ENCODE data around the gene RALA.

The RALA gene

GRCh38 chr7:39621261-39621660, 2.1 kb upstream of the RALA start:
- TF ChIP-seq POLR2A (IDR thresholded peaks at IDR 0.05; ENCODE audit: low read length), result no peak
- no peak for TF ChIP-seq GATA1 (IDR thresholded peaks at IDR 0.05; ENCODE audit: low read depth, low read length)
- peak in 1 of 2 experiments; percentile 2 for DNase-seq

GRCh38 chr7:39621784-39622411, 1.5 kb upstream of the RALA start:
- TF ChIP-seq POLR2A (IDR thresholded peaks at IDR 0.05; ENCODE audit: low read length) (peak; percentile 25), GATA1 (IDR thresholded peaks at IDR 0.05; ENCODE audit: low read depth, low read length) (no peak)
- DNase-seq, result peak; percentile 17 to 39

GRCh38 chr7:39622609-39623008, 763 bp upstream of the RALA start:
- TF ChIP-seq POLR2A (IDR thresholded peaks at IDR 0.05; ENCODE audit: low read length) (no peak), GATA1 (IDR thresholded peaks at IDR 0.05; ENCODE audit: low read depth, low read length) (no peak)
- no peak for DNase-seq

GRCh38 chr7:39623732-39624441, 515 bp downstream of the RALA start:
- DNase-seq, result peak; percentile 54 to 61
- no peak for TF ChIP-seq GATA1 (IDR thresholded peaks at IDR 0.05; ENCODE audit: low read depth, low read length)
- peak; percentile 4 for TF ChIP-seq POLR2A (IDR thresholded peaks at IDR 0.05; ENCODE audit: low read length)

- peak; percentile 32 for DNase-seq
- no peak for TF ChIP-seq POLR2A (IDR thresholded peaks at IDR 0.05; ENCODE audit: low read length)
These were observed 1.1 kb downstream of the RALA start for GRCh38 chr7:39624442-39624807.

- peak; percentile 30 to 31 for DNase-seq
- TF ChIP-seq GATA1 (IDR thresholded peaks at IDR 0.05; ENCODE audit: low read depth, low read length), result no peak
These were observed 1.7 kb downstream of the RALA start for GRCh38 chr7:39624935-39625694.

- DNase-seq, result no peak
- TF ChIP-seq GATA1 (IDR thresholded peaks at IDR 0.05; ENCODE audit: low read depth, low read length) (no peak), POLR2A (IDR thresholded peaks at IDR 0.05; ENCODE audit: low read length) (no peak)
These were observed 8.4 kb downstream of the RALA start for GRCh38 chr7:39631736-39632308.

- TF ChIP-seq GATA1 (IDR thresholded peaks at IDR 0.05; ENCODE audit: low read depth, low read length) (no peak), POLR2A (IDR thresholded peaks at IDR 0.05; ENCODE audit: low read length) (no peak)
- DNase-seq, result no peak
These were observed 10.4 kb downstream of the RALA start for GRCh38 chr7:39633563-39634477.

- TF ChIP-seq GATA1 (IDR thresholded peaks at IDR 0.05; ENCODE audit: low read depth, low read length), result no peak
- DNase-seq, result no peak
These were observed 11.1 kb downstream of the RALA start for GRCh38 chr7:39634478-39634805.

- no peak for DNase-seq
- TF ChIP-seq GATA1 (IDR thresholded peaks at IDR 0.05; ENCODE audit: low read depth, low read length) (no peak), POLR2A (IDR thresholded peaks at IDR 0.05; ENCODE audit: low read length) (no peak)
These were observed 14.0 kb downstream of the RALA start for GRCh38 chr7:39637400-39637799.

- DNase-seq, result no peak
- no peak for TF ChIP-seq GATA1 (IDR thresholded peaks at IDR 0.05; ENCODE audit: low read depth, low read length)
- TF ChIP-seq POLR2A (IDR thresholded peaks at IDR 0.05; ENCODE audit: low read length), result no peak
These were observed 14.7 kb downstream of the RALA start for GRCh38 chr7:39637963-39638485.

- no peak for TF ChIP-seq POLR2A (IDR thresholded peaks at IDR 0.05; ENCODE audit: low read length)
- no peak for TF ChIP-seq GATA1 (IDR thresholded peaks at IDR 0.05; ENCODE audit: low read depth, low read length)
- DNase-seq, result no peak
These were observed 19.5 kb downstream of the RALA start for GRCh38 chr7:39642896-39643295.

GRCh38 chr7:39644170-39644569, 20.8 kb downstream of the RALA start:
- no peak for TF ChIP-seq GATA1 (IDR thresholded peaks at IDR 0.05; ENCODE audit: low read depth, low read length)
- TF ChIP-seq POLR2A (IDR thresholded peaks at IDR 0.05; ENCODE audit: low read length), result no peak
- DNase-seq, result no peak
